MM.1S (cell line): Measurements from ENCODE around the gene DNAJB6.

ENCODE experiments used
- EZH2phosphoT487 ChIP-seq: fragments of 300-600 bp; sonication (generic); IDR thresholded peaks from 2 replicates; pipeline ENCODE4 v1.6.1; 2018; ENCODE audit warnings: antibody characterized with exemption, low read length
- TF ChIP-seq, protein P1 (sequence below): fragments of 300-600 bp; sonication (generic); IDR thresholded peaks from 2 replicates; pipeline ENCODE4 v1.5.1; 2016; ENCODE audit warnings: antibody characterized with exemption, low read length, mixed read lengths

- TF ChIP-seq, protein P1, sequence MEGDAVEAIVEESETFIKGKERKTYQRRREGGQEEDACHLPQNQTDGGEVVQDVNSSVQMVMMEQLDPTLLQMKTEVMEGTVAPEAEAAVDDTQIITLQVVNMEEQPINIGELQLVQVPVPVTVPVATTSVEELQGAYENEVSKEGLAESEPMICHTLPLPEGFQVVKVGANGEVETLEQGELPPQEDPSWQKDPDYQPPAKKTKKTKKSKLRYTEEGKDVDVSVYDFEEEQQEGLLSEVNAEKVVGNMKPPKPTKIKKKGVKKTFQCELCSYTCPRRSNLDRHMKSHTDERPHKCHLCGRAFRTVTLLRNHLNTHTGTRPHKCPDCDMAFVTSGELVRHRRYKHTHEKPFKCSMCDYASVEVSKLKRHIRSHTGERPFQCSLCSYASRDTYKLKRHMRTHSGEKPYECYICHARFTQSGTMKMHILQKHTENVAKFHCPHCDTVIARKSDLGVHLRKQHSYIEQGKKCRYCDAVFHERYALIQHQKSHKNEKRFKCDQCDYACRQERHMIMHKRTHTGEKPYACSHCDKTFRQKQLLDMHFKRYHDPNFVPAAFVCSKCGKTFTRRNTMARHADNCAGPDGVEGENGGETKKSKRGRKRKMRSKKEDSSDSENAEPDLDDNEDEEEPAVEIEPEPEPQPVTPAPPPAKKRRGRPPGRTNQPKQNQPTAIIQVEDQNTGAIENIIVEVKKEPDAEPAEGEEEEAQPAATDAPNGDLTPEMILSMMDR, result no peak
- TF ChIP-seq EZH2phosphoT487, result no peak
Observed at GRCh38 chr7:157368955-157369354, 32.2 kb downstream of the DNAJB6 start.
